GM10847 (cell line): Measurements from ENCODE around the gene FATE1.

Source experiments
- POLR2A ChIP-seq: IDR thresholded peaks from 2 replicates; pipeline ENCODE4 v1.6.1; 2011; ENCODE audit not compliant: insufficient read length; ENCODE audit errors: extremely low read depth

The FATE1 gene

GRCh38 chrX:151754641-151755215 lies 38.9 kb downstream of the FATE1 start:
- TF ChIP-seq POLR2A, result no peak

- no peak for TF ChIP-seq POLR2A
Observed at GRCh38 chrX:151759041-151759708, 43.3 kb downstream of the FATE1 start.

- TF ChIP-seq POLR2A, result no peak
Observed at GRCh38 chrX:151762802-151763201, 47.0 kb downstream of the FATE1 start.

DNA sequence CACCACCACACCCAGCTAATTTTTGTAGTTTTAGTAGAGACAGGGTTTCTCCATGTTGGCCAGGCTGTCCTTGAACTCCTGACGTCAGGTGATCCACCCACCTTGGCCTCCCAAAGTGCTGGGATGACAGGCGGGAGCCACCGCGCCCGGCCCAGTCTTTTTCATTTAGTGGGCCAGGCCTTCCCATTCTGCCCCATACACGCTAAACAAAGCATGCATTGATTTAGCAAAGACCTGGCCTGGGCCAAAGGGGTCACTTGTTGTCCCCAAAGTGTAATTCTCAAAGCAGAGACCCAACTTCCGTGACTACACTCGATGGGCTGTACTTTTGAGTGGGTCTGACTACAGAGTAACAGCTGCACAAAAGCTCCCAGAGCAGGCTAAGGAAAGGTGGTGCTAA lies 47.9 kb downstream of the FATE1 start:
- no peak for TF ChIP-seq POLR2A

DNA sequence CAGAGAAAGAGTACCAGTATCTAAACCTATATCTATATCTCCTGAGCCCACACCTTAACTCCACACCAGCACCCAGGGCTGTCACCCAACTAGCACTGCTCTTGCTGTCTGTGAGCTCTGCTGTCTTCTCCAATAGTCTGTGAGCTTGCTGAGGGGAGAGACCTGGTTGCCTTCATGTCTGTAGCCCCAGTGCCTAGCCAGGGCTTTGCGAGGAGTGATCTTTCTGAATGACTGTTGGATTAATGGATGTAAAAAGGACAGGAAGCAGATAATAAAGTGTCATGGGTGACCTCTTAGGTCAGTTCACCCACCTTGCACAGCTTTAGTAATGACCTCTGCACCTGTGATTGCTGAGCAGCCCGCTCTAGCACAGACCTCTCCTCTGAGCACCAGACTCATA lies 49.2 kb downstream of the FATE1 start:
- no peak for TF ChIP-seq POLR2A

- no peak for TF ChIP-seq POLR2A
Observed at GRCh38 chrX:151771726-151772125, 55.9 kb downstream of the FATE1 start.
